Erythroblast (primary cell): Measurements from ENCODE around the gene HLCS.

Source experiments
- GATA1 ChIP-seq: IDR thresholded peaks from 2 replicates; pipeline ENCODE4 v1.6.1; 2011; ENCODE audit warnings: low read depth, mild to moderate bottlenecking, control low read depth, low read length, moderate library complexity
- POLR2A ChIP-seq: IDR thresholded peaks from 2 replicates; pipeline ENCODE4 v1.6.1; 2011; ENCODE audit warnings: mild to moderate bottlenecking, low read length

DNA sequence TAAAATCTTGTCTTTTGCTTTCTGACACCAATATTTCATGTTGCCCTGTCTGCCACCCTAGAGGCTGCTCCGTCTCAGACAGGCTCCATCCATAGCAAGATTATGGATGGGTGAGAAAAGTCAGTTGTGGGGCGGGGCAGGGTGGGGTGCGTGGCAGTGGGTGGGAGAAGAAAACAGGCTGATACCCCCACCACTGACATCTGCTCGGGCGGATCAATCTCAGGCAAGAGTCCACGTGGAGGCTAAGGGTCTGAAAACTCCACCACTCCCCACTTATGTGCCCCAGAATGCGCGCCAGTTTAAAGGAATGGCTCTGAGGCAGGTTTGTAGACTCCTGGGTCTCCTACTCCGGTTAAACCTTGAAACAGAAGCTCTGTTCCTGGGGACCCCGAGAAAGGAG, 101.5 kb downstream of the HLCS start:
- TF ChIP-seq POLR2A (no peak), GATA1 (no peak)
